CD14-positive monocyte (primary cell): ENCODE measurements around the gene SSR1. TPM values are rescaled to one million over a fixed set of nuclear protein-coding genes. Genes with fewer than 3 reads are reported as not detected.
A peak's percentile ranks its signal among the peaks of the same experiment; 100 is the strongest.

Experiments used
- DNase-seq, 3 donors: peaks; one replicate each; pipeline ENCODE4 v3.0.0-alpha.2; 2011 to 2022
- H2AFZ ChIP-seq: 2 replicates; pipeline ENCODE4 v1.6.0; 2012; ENCODE audit warnings: mild to moderate bottlenecking, low read depth, low read length, inconsistent platforms; ENCODE audit not compliant: insufficient read depth, poor library complexity, severe bottlenecking
- H3K27ac ChIP-seq, 2 donors: 1 replicate in 1 of 2; 2 replicates in 1 of 2; pipeline ENCODE4 v1.5.1; 2012 to 2013; ENCODE audit warnings: low read length in 2 of 2, control low read depth in 1 of 2, inconsistent platforms in 1 of 2, low read depth in 1 of 2, mild to moderate bottlenecking in 1 of 2
- H3K27me3 ChIP-seq, 2 donors: one replicate each; pipeline versions ENCODE4 v1.6.0 to v1.6.1; 2011 to 2013; ENCODE audit warnings: low read length in 2 of 2; ENCODE audit not compliant: control insufficient read depth in 2 of 2, insufficient read depth in 2 of 2
- H3K36me3 ChIP-seq, 2 donors: replicated peaks in 1 of 2; 1 replicate in 1 of 2; 2 replicates in 1 of 2; pipeline versions ENCODE4 v1.5.1 to v1.6.1; 2012 to 2013; ENCODE audit warnings: low read length in 2 of 2, control low read depth in 1 of 2, inconsistent platforms in 1 of 2, mild to moderate bottlenecking in 1 of 2; ENCODE audit not compliant: insufficient read depth in 2 of 2, control insufficient read depth in 1 of 2
- H3K4me1 ChIP-seq, 2 donors: 1 replicate in 1 of 2; 2 replicates in 1 of 2; pipeline versions ENCODE4 v1.5.1 to v1.6.1; 2012 to 2013; ENCODE audit warnings: low read length in 2 of 2, control low read depth in 1 of 2, inconsistent platforms in 1 of 2, mild to moderate bottlenecking in 1 of 2, moderate library complexity in 1 of 2; ENCODE audit not compliant: insufficient read depth in 2 of 2, control insufficient read depth in 1 of 2
- H3K4me2 ChIP-seq: replicated peaks from 2 replicates; pipeline ENCODE3; 2012; ENCODE audit warnings: low read length, moderate library complexity, mild to moderate bottlenecking; ENCODE audit not compliant: poor library complexity, severe bottlenecking; ENCODE audit errors: extremely low read depth
- H3K4me3 ChIP-seq, 3 experiments: fragments of 200-600 bp in 1 of 3; sonication (generic) in 1 of 3; replicated peaks in 1 of 3; 1 replicate in 2 of 3; 2 replicates in 1 of 3; pipeline ENCODE4 v1.5.1; 2011 to 2013; ENCODE audit warnings: low read length in 3 of 3, mild to moderate bottlenecking in 3 of 3, control low read depth in 2 of 3, low read depth in 2 of 3, inconsistent platforms in 1 of 3, moderate library complexity in 1 of 3
- H3K79me2 ChIP-seq: 2 replicates; pipeline ENCODE4 v1.6.0; 2012; ENCODE audit warnings: mild to moderate bottlenecking, control low read depth, inconsistent platforms, low read length, moderate library complexity; ENCODE audit not compliant: insufficient read depth
- H3K9ac ChIP-seq: 2 replicates; pipeline ENCODE4 v1.6.0; 2017; ENCODE audit warnings: low read length, mild to moderate bottlenecking; ENCODE audit not compliant: insufficient read depth, poor library complexity, severe bottlenecking
- H3K9me3 ChIP-seq, 2 donors: replicated peaks in 1 of 2; 1 replicate in 1 of 2; 2 replicates in 1 of 2; pipeline versions ENCODE4 v1.5.1 to v1.6.1; 2012 to 2013; ENCODE audit warnings: low read length in 2 of 2, control low read depth in 1 of 2; ENCODE audit not compliant: control insufficient read depth in 1 of 2, insufficient read depth in 1 of 2
- H4K20me1 ChIP-seq: 2 replicates; pipeline ENCODE4 v1.6.0; 2012; ENCODE audit warnings: mild to moderate bottlenecking, low read length, control low read depth, moderate library complexity; ENCODE audit not compliant: insufficient read depth
- H3K27ac Mint-ChIP-seq, 7 donors: one replicate each; pipeline ENCODE4 v1.8.0; 2020; ENCODE audit warnings: mild to moderate bottlenecking in 7 of 7, mixed read lengths in 7 of 7, moderate library complexity in 6 of 7, inconsistent platforms in 2 of 7
- H3K27me3 Mint-ChIP-seq, 3 donors: one replicate each; pipeline ENCODE4 v1.8.0; 2021 to 2022; ENCODE audit warnings: low read depth in 3 of 3, mild to moderate bottlenecking in 3 of 3, mixed read lengths in 3 of 3, moderate library complexity in 3 of 3, inconsistent platforms in 1 of 3
- H3K36me3 Mint-ChIP-seq, 2 donors: one replicate each; pipeline ENCODE4 v1.8.0; 2020; ENCODE audit warnings: mixed read lengths in 2 of 2, inconsistent platforms in 1 of 2, mild to moderate bottlenecking in 1 of 2
- H3K4me1 Mint-ChIP-seq: one replicate; pipeline ENCODE4 v1.8.0; 2020; ENCODE audit warnings: mild to moderate bottlenecking, mixed read lengths
- H3K4me3 Mint-ChIP-seq, 2 donors: one replicate each; pipeline ENCODE4 v1.8.0; 2020; ENCODE audit warnings: mild to moderate bottlenecking in 2 of 2, mixed read lengths in 2 of 2, moderate library complexity in 1 of 2
- H3K9me3 Mint-ChIP-seq, 7 donors: one replicate each; pipeline ENCODE4 v1.8.0; 2020 to 2022; ENCODE audit warnings: mixed read lengths in 7 of 7, mild to moderate bottlenecking in 6 of 7, moderate library complexity in 6 of 7, inconsistent platforms in 2 of 7
- WGBS: methylation state at CpG from one replicate; pipeline ENCODE4 v1.1.5; 2013; ENCODE audit warnings: missing lambda C conversion rate; ENCODE audit not compliant: insufficient coverage; 5-methylcytosine and 5-hydroxymethylcytosine counted together
- intact Hi-C, 2 donors: fragments of 100-400 bp; cut with micrococcal nuclease; formaldehyde crosslinking; loops; one replicate each; pipeline versions ENCODE4 v1.15.0 to v1.15.1; 2023
- polyA plus RNA-seq, 3 donors: library from polyadenylated mRNA; depleted of rRNA in 1 of 3; unstranded in 2 of 3; stranded (reverse) in 1 of 3; fragments of 300-500 nt in 2 of 3; fragments of >200 nt in 1 of 3; fragmentation: Illumina TruSeq in 2 of 3; gene quantifications; 1 replicate in 2 of 3; 2 replicates in 1 of 3; pipeline ENCODE4 v1.2.3, GENCODE V29; 2012 to 2021
- TF ChIP-seq, protein P1 (sequence below): fragments of 200-600 bp; IDR thresholded peaks from one replicate; pipeline ENCODE4 v1.8.0; 2022; ENCODE audit warnings: antibody characterized with exemption, mild to moderate bottlenecking

Gene SSR1
- polyA plus RNA-seq, 3 donors = 59.1 to 302 (median 251) TPM

DNA sequence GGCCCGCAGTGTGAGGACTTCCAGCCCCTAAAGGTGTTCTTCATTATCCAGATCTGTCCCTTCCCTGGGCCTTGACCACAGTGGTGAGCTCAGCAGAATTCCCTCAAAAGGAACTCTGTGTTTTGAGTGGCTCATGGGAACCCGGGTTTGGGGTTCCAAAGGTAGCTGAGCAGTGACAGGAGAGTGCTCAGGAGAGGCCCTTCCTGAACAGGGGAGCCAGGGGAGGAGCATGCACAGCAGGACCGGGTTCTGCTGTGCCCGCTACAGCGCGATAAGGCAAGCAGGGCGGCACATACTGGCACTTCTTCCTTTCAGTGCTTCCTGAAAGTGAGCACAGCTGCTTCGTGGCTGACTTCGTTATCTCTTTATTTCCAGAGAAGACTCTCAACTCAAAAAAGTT lies 88.3 kb downstream of the SSR1 start:
- peaks cover 71 to 85% of the 10 kb centered on the region in 2 donors for H3K36me3 Mint-ChIP-seq

DNA sequence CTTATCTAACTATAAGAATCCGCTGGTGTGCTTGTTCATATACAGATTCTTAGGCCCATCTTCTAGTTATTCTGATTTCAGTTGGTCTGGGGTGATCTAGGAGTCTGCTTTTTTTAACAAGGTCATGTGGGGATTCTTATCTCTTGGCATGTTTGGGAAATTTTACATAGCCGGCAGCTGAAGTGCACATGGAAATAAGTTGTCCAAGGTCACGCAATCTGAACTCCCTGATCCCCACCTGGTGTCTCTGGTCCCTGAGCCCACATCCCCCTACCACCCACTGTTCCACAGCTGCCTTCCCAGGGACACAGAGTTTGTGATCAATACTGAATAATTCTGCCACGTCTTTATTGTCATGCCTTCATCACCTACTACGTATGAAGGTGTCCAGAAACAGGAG lies 90.8 kb downstream of the SSR1 start:
- Mint-ChIP-seq H3K9me3 (peaks cover 0 to 3% (median 0%) of the 10 kb centered on the region in 7 donors), H3K27ac (peak overlapping the region in 1 of 7 donors; percentile 2), H3K36me3 (peaks cover 57 to 73% of the 10 kb centered on the region in 2 donors), H3K4me1 (peaks cover 40% of the 10 kb centered on the region), H3K4me3 (no peak overlapping the region), H3K27me3 (no peaks in the 10 kb centered on the region)
- Histone ChIP-seq H3K4me3 (no peak overlapping the region), H3K4me2 (no peak overlapping the region), H2AFZ (no peak overlapping the region), H3K9ac (no peak overlapping the region), H3K36me3 (peaks cover 41 to 62% of the 10 kb centered on the region in 2 donors), H3K9me3 (no peaks in the 10 kb centered on the region), H3K79me2 (peaks cover 57% of the 10 kb centered on the region), H3K4me1 (peaks cover 48 to 53% of the 10 kb centered on the region in 2 donors), H3K27me3 (no peaks in the 10 kb centered on the region), H4K20me1 (peaks cover 50% of the 10 kb centered on the region), H3K27ac (no peak overlapping the region)
- no peak for DNase-seq
- WGBS = 100% methylated on average over 2 of the region's 5 CpGs
- intact Hi-C loops = no loop called here
- TF ChIP-seq, protein P1, sequence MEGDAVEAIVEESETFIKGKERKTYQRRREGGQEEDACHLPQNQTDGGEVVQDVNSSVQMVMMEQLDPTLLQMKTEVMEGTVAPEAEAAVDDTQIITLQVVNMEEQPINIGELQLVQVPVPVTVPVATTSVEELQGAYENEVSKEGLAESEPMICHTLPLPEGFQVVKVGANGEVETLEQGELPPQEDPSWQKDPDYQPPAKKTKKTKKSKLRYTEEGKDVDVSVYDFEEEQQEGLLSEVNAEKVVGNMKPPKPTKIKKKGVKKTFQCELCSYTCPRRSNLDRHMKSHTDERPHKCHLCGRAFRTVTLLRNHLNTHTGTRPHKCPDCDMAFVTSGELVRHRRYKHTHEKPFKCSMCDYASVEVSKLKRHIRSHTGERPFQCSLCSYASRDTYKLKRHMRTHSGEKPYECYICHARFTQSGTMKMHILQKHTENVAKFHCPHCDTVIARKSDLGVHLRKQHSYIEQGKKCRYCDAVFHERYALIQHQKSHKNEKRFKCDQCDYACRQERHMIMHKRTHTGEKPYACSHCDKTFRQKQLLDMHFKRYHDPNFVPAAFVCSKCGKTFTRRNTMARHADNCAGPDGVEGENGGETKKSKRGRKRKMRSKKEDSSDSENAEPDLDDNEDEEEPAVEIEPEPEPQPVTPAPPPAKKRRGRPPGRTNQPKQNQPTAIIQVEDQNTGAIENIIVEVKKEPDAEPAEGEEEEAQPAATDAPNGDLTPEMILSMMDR = no peak

More for the DNA sequence above, 88.3 kb downstream of the SSR1 start:
- TF ChIP-seq, protein P1 = no peak
- H3K9ac ChIP-seq = no peak overlapping the region
- no peak overlapping the region for H3K4me3 ChIP-seq
- peaks cover 0 to 8% (median 0%) of the 10 kb centered on the region in 7 donors for H3K9me3 Mint-ChIP-seq
- H3K27ac ChIP-seq = peak overlapping the region; percentile 20 to 30
- peaks cover 42% of the 10 kb centered on the region for H4K20me1 ChIP-seq
- H3K4me3 Mint-ChIP-seq = no peak overlapping the region
- no peaks in the 10 kb centered on the region for H3K9me3 ChIP-seq
- peaks cover 0 to 1% (median 0%) of the 10 kb centered on the region in 3 donors for H3K27me3 Mint-ChIP-seq
- H3K27ac Mint-ChIP-seq = peak overlapping the region; percentile 19 to 85 (median 60)
- no peak overlapping the region for H3K4me2 ChIP-seq
- H2AFZ ChIP-seq = no peak overlapping the region
- H3K4me1 Mint-ChIP-seq = peaks cover 22% of the 10 kb centered on the region
- WGBS = 6% methylated on average over 9 of the region's 9 CpGs
- DNase-seq = peak in 1 of 3 donors; percentile 26
- peaks cover 29 to 35% of the 10 kb centered on the region in 2 donors for H3K4me1 ChIP-seq
- H3K79me2 ChIP-seq = peaks cover 54% of the 10 kb centered on the region
- H3K36me3 ChIP-seq = peaks cover 63 to 79% of the 10 kb centered on the region in 2 donors
- intact Hi-C loops = no loop called here
- H3K27me3 ChIP-seq = no peaks in the 10 kb centered on the region
